HEK293 (cell line): ENCODE results near the gene CYP11A1.

Source experiments
- GLI4 ChIP-seq: fragments of 450-650 bp; formaldehyde crosslinking; IDR thresholded peaks from 2 replicates; pipeline ENCODE4 v1.5.1; 2016; ENCODE audit warnings: missing biosample characterization, missing genetic modification characterization
- WT1 ChIP-seq: fragments of 450-650 bp; formaldehyde crosslinking; IDR thresholded peaks from 2 replicates; pipeline ENCODE4 v1.5.1; 2016; ENCODE audit warnings: missing biosample characterization, missing genetic modification characterization
- ZBTB48 ChIP-seq: fragments of 450-650 bp; formaldehyde crosslinking; IDR thresholded peaks from 2 replicates; pipeline ENCODE4 v1.5.1; 2016; ENCODE audit warnings: missing biosample characterization, missing genetic modification characterization
- ZIC2 ChIP-seq: fragments of 450-650 bp; formaldehyde crosslinking; IDR thresholded peaks from 2 replicates; pipeline ENCODE4 v1.5.1; 2016; ENCODE audit warnings: missing biosample characterization, missing genetic modification characterization
- ZNF121 ChIP-seq: fragments of 450-650 bp; formaldehyde crosslinking; IDR thresholded peaks from 2 replicates; pipeline ENCODE4 v1.5.1; 2016; ENCODE audit warnings: missing biosample characterization, missing genetic modification characterization
- ZNF214 ChIP-seq: fragments of 450-650 bp; formaldehyde crosslinking; IDR thresholded peaks from 2 replicates; pipeline ENCODE4 v1.5.1; 2017; ENCODE audit warnings: missing biosample characterization, mild to moderate bottlenecking, missing genetic modification characterization, borderline replicate concordance
- ZNF221 ChIP-seq: fragments of 450-650 bp; formaldehyde crosslinking; IDR thresholded peaks from 2 replicates; pipeline ENCODE4 v1.5.1; 2017; ENCODE audit warnings: missing biosample characterization, missing genetic modification characterization, borderline replicate concordance
- ZNF24 ChIP-seq: fragments of 450-650 bp; formaldehyde crosslinking; IDR thresholded peaks from 2 replicates; pipeline ENCODE4 v1.5.1; 2016; ENCODE audit warnings: missing biosample characterization, missing genetic modification characterization
- ZNF311 ChIP-seq: fragments of 450-650 bp; formaldehyde crosslinking; IDR thresholded peaks from 2 replicates; pipeline ENCODE4 v1.5.1; 2017; ENCODE audit warnings: missing biosample characterization, missing genetic modification characterization, borderline replicate concordance
- ZNF391 ChIP-seq: fragments of 450-650 bp; formaldehyde crosslinking; IDR thresholded peaks from 2 replicates; pipeline ENCODE4 v1.5.1; 2016; ENCODE audit warnings: low read depth, missing biosample characterization, missing genetic modification characterization, borderline replicate concordance
- ZNF510 ChIP-seq: fragments of 450-650 bp; formaldehyde crosslinking; IDR thresholded peaks from 2 replicates; pipeline ENCODE4 v1.5.1; 2018; ENCODE audit warnings: mild to moderate bottlenecking, missing genetic modification characterization, missing biosample characterization; ENCODE audit not compliant: insufficient replicate concordance
- ZNF530 ChIP-seq: fragments of 450-650 bp; formaldehyde crosslinking; IDR thresholded peaks from 2 replicates; pipeline ENCODE4 v1.5.1; 2016; ENCODE audit warnings: low read depth, missing biosample characterization, missing genetic modification characterization
- ZNF626 ChIP-seq: fragments of 450-650 bp; sonication (Bioruptor Pico); formaldehyde crosslinking; IDR thresholded peaks from 2 replicates; pipeline ENCODE4 v1.5.1; 2018; ENCODE audit warnings: missing biosample characterization, missing genetic modification characterization, inconsistent platforms
- ZNF654 ChIP-seq: fragments of 450-650 bp; formaldehyde crosslinking; IDR thresholded peaks from 2 replicates; pipeline ENCODE4 v1.5.1; 2016; ENCODE audit warnings: low read depth, missing biosample characterization, missing genetic modification characterization
- ZNF747 ChIP-seq: fragments of 450-650 bp; formaldehyde crosslinking; IDR thresholded peaks from 2 replicates; pipeline ENCODE4 v1.5.1; 2016; ENCODE audit warnings: missing biosample characterization, missing genetic modification characterization
- TF ChIP-seq, protein P1 (sequence below): fragments of 450-650 bp; formaldehyde crosslinking; IDR thresholded peaks from 2 replicates; pipeline ENCODE4 v1.5.1; 2016; ENCODE audit warnings: missing biosample characterization, missing genetic modification characterization
- TF ChIP-seq, protein P2 (sequence below): fragments of 450-650 bp; formaldehyde crosslinking; IDR thresholded peaks from 2 replicates; pipeline ENCODE4 v1.5.1; 2016; ENCODE audit warnings: missing biosample characterization, missing genetic modification characterization
- TF ChIP-seq, protein P3 (sequence below): fragments of 450-650 bp; formaldehyde crosslinking; IDR thresholded peaks from 2 replicates; pipeline ENCODE4 v1.5.1; 2016; ENCODE audit warnings: missing biosample characterization, missing genetic modification characterization
- TF ChIP-seq, protein P4 (sequence below): fragments of 450-650 bp; formaldehyde crosslinking; IDR thresholded peaks from 2 replicates; pipeline ENCODE4 v1.5.1; 2016; ENCODE audit warnings: missing biosample characterization, missing genetic modification characterization, borderline replicate concordance

The CYP11A1 gene

DNA sequence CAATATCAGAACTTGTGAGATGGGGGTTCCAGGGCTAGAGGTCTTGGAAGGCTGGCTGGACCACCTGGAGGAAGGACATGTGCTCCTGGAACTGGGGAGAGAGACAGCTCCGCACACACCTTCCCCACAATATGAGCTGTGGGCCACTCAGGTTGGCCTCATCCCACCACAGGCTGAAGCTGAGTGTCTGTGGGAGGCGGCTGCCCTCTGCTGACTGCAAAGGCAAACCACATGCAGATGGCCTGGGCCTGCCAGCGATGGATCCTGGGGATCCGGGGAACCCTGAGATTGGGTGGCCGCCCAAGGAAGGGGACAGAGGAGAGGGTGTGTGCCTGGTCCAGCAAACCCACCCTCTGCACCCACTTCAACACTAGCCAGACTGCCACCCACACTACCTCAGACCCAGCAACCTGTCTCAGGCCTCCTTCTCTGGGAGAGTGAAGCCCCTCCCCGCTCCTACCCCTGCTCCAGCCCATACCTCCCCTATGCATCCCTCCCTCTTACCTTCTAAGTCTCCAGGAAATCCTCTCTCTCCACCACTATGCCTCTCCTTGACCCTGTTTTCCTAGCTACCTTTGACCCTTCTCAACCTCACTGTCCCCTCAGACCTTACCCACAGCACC lies 44.8 kb downstream of the CYP11A1 start (continued):
- TF ChIP-seq ZNF221 (no peak), ZNF654 (tag by site-specific recombination) (peak; percentile 97), ZNF311 (0 out of 2 replicates have a peak, but pooled peaks have one; percentile 46), ZNF121 (tag by site-specific recombination) (peak; percentile 53; the same call in 1 of the 2 replicates), ZNF530 (tag by site-specific recombination) (no peak), ZNF626 (tag by site-specific recombination) (no peak), ZNF391 (no peak; the same call in 1 of the 2 replicates), GLI4 (tag by site-specific recombination) (no peak), ZNF747 (tag by site-specific recombination) (no peak), ZNF510 (no peak), ZNF24 (tag by site-specific recombination) (peak; percentile 36; the same call in 1 of the 2 replicates), ZNF214 (tag by site-specific recombination) (no peak), ZIC2 (no peak), WT1 (tag by site-specific recombination) (peak; percentile 8; the same call in 1 of the 2 replicates), ZBTB48 (tag by site-specific recombination) (peak; percentile 52; the same call in 1 of the 2 replicates)
- TF ChIP-seq, protein P1, sequence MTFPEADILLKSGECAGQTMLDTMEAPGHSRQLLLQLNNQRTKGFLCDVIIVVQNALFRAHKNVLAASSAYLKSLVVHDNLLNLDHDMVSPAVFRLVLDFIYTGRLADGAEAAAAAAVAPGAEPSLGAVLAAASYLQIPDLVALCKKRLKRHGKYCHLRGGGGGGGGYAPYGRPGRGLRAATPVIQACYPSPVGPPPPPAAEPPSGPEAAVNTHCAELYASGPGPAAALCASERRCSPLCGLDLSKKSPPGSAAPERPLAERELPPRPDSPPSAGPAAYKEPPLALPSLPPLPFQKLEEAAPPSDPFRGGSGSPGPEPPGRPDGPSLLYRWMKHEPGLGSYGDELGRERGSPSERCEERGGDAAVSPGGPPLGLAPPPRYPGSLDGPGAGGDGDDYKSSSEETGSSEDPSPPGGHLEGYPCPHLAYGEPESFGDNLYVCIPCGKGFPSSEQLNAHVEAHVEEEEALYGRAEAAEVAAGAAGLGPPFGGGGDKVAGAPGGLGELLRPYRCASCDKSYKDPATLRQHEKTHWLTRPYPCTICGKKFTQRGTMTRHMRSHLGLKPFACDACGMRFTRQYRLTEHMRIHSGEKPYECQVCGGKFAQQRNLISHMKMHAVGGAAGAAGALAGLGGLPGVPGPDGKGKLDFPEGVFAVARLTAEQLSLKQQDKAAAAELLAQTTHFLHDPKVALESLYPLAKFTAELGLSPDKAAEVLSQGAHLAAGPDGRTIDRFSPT (tag by site-specific recombination) = no peak
- TF ChIP-seq, protein P2, sequence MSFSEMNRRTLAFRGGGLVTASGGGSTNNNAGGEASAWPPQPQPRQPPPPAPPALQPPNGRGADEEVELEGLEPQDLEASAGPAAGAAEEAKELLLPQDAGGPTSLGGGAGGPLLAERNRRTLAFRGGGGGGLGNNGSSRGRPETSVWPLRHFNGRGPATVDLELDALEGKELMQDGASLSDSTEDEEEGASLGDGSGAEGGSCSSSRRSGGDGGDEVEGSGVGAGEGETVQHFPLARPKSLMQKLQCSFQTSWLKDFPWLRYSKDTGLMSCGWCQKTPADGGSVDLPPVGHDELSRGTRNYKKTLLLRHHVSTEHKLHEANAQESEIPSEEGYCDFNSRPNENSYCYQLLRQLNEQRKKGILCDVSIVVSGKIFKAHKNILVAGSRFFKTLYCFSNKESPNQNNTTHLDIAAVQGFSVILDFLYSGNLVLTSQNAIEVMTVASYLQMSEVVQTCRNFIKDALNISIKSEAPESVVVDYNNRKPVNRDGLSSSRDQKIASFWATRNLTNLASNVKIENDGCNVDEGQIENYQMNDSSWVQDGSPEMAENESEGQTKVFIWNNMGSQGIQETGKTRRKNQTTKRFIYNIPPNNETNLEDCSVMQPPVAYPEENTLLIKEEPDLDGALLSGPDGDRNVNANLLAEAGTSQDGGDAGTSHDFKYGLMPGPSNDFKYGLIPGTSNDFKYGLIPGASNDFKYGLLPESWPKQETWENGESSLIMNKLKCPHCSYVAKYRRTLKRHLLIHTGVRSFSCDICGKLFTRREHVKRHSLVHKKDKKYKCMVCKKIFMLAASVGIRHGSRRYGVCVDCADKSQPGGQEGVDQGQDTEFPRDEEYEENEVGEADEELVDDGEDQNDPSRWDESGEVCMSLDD (tag by site-specific recombination) = peak; percentile 46; the same call in 1 of the 2 replicates
- TF ChIP-seq, protein P3, sequence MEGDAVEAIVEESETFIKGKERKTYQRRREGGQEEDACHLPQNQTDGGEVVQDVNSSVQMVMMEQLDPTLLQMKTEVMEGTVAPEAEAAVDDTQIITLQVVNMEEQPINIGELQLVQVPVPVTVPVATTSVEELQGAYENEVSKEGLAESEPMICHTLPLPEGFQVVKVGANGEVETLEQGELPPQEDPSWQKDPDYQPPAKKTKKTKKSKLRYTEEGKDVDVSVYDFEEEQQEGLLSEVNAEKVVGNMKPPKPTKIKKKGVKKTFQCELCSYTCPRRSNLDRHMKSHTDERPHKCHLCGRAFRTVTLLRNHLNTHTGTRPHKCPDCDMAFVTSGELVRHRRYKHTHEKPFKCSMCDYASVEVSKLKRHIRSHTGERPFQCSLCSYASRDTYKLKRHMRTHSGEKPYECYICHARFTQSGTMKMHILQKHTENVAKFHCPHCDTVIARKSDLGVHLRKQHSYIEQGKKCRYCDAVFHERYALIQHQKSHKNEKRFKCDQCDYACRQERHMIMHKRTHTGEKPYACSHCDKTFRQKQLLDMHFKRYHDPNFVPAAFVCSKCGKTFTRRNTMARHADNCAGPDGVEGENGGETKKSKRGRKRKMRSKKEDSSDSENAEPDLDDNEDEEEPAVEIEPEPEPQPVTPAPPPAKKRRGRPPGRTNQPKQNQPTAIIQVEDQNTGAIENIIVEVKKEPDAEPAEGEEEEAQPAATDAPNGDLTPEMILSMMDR = peak; percentile 96
- TF ChIP-seq, protein P4, sequence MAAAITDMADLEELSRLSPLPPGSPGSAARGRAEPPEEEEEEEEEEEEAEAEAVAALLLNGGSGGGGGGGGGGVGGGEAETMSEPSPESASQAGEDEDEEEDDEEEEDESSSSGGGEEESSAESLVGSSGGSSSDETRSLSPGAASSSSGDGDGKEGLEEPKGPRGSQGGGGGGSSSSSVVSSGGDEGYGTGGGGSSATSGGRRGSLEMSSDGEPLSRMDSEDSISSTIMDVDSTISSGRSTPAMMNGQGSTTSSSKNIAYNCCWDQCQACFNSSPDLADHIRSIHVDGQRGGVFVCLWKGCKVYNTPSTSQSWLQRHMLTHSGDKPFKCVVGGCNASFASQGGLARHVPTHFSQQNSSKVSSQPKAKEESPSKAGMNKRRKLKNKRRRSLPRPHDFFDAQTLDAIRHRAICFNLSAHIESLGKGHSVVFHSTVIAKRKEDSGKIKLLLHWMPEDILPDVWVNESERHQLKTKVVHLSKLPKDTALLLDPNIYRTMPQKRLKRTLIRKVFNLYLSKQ (tag by site-specific recombination) = no peak
- TF ChIP-seq, all 188 proteins: peak for 15
